NCI-H128 (cell line): Measurements from ENCODE around the gene PCDHB15.
"Not testable (repeated sequence)": the region's sequence is repeated elsewhere in the genome, so short reads cannot be mapped to it uniquely, and the experiment has no call there.

Experiments used
- DNase-seq: peaks from one replicate; lab custom pipeline; 2025; ENCODE audit not compliant: unreplicated experiment; lab: John Stamatoyannopoulos, UW

PCDHB15 gene

GRCh38 chr5:141247434-141247833, 2.2 kb downstream of the PCDHB15 start:
- not testable (repeated sequence) for DNase-seq

- DNase-seq = no peak
Measured at GRCh38 chr5:141250576-141250975, 5.4 kb downstream of the PCDHB15 start.

DNA sequence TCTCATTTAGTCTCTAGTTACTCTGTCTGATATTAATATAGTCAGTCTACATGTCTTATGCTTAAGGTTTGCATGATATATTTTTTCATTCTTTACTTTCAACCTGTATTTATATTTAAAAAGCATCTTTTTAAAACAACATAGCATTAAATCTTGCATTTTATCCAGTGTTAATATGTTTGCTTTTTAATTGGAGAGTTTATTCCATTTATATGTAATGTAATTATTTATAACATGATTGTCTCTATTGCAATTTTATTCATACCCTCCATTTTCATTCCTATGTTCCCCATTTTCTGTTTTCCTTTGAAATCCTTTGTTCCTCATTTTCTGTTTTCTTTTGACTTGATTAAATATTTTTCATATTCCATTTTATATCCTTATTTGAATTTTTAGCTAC, 13.3 kb downstream of the PCDHB15 start:
- DNase-seq = no peak

GRCh38 chr5:141258948-141259347, 13.8 kb downstream of the PCDHB15 start:
- DNase-seq = no peak

DNA sequence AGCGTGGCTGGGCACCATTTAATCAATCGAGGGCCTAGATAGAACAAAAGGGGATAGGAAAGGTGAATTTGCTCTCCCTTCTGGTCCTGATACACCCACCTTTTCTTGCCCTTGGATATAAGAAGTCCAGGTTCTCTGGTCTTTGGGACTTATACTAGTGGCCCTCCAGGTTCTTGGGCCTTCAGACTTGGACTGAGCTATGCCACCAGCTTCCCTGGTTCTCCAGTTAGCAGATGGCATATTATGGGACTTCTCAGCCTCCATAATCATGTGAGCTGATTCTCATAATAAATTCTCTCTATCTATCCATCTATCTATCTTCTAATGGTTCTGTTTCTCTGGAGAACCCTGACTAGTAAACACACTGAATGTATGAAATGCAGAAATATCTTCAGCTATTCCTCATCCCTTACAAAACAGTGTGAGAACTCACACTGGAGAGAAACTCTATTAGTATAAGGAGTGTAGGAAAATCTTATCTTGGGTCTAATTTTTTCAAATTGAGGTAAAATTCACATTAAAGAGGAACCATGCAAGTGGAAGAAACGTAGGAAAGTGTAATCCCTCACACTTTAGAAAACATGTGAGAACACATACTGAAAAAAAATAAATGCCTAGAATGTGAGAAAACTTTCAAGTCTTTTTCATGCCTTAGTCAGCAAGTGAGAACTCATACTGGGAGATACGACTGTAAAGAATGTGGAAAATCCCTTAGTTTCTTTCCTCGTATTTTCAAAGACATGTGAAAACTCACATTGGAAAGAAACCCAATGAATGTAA, 15.5 kb downstream of the PCDHB15 start:
- no peak for DNase-seq

DNA sequence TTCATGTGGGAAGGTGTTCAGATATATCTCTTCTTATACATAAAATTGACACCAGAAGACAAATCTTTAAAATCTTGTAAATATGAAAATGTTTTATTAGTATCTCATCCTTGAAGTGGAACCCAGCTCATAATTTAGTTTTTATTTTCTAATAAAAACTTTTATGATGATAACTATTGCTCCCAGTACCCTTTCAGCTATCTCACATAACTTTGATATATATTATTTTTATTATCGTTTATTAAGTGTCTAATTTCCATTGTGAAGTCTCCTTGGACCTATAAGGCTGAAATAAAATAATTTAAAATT, 16.0 kb downstream of the PCDHB15 start:
- DNase-seq = no peak

GRCh38 chr5:141269195-141269594, 24.0 kb downstream of the PCDHB15 start:
- no peak for DNase-seq

DNA sequence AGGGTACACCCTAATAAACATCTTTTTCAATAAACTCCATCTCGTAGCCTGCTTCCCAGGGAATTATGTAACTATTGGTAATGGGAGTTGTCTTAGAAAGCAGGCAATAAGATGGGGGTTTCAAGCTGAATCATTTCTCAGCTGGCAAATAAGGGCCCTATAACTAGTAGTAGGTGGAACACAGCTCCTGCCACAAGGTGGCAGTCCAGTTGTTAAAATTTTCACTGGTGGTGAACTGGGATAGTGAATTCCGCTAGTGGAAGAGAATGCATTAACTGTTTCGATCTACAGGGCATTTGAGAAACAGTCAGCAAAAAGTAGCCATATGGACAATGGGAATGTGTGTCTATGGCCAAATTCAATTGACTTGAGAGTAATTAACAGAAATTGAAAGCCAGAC, 27.7 kb downstream of the PCDHB15 start:
- DNase-seq = no peak

GRCh38 chr5:141298376-141298775, 53.2 kb downstream of the PCDHB15 start:
- DNase-seq = no peak
